Smooth muscle cell of the brain vasculature (primary cell): ENCODE data around the gene CAPZA1.
A peak's percentile ranks its signal among the peaks of the same experiment; 100 is the strongest.
"Not testable (repeated sequence)": the region's sequence is repeated elsewhere in the genome, so short reads cannot be mapped to it uniquely, and the experiment has no call there.

Source experiments
- DNase-seq: peaks from one replicate; pipeline ENCODE4 v3.0.0-alpha.2; 2012; ENCODE audit warnings: low read depth, low spot score

Gene CAPZA1

DNA sequence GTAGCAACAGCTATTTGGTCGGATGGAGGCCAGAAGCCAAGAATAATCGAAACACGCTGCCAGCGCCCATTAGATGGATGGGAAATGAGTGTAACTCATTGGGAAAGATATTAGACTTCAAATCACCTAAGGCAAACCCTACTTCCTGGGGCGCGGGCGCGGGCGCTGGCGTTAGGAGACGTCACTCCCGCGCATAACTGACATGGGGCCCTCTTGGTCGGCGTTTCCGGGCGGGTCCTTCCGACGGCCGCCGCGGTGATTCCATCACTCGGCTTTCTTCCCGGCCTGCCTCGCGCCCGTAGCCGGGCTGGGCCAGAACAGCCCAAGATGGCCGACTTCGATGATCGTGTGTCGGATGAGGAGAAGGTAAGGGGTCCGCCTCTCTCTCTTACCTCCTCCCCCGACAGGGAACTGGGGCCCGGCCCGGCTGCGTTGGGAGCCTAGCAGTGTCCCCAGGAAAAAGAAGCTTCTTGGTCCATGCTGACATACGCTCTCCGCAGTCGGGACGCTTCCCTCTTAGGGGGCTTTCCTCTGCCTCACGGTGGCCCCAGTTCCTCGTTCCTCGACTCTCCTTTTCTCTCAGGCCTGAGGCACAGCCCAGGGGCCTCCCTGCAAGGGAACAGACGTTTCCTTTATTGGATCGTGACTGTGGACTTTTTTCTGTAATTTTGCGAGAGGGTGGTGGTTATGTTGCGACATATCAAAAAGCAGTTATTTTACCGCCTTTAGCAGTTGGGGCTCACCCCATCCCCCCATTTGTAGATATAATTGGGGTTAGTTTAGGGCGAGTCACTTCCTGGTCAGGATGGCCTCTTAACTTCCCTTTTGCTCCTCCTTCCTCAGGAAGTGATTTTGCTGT is at the start of gene CAPZA1:
Gene CAPZA1 (plus strand): TSS at position 315 of the 859 bp plus-strand sequence. CDS start 13 bp downstream, at position 328.
- peak; percentile 82 for DNase-seq

DNA sequence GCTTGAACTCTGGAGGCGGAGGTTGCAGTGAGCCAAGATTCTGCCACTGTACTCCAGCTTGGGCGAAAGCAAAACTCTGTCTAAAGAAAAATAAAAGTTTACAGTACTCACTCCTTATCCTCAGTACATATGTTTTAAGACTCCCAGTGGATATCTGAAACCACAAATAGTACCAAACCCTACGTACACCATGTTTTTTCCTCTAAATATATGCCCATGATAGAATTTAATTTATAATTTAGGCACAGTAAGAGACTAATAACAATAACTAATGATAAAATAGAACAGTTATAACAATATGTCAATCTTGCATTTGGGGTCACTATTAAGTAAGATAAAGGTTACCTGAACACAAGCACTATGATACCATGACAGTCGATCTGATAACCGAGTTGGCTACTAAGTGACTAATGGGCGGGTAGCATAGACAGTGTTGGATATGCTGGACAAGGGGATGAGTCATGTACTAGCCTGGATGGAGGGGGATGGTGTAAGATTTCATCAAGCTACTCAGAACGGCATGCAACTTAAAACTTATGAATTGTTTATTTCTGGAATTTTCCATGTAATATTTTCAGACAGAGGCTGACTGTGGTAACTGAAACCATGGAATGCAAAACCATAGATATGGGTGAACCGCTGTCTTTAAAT is 44.4 kb upstream of the CAPZA1 start:
- DNase-seq = peak; percentile 73

DNA sequence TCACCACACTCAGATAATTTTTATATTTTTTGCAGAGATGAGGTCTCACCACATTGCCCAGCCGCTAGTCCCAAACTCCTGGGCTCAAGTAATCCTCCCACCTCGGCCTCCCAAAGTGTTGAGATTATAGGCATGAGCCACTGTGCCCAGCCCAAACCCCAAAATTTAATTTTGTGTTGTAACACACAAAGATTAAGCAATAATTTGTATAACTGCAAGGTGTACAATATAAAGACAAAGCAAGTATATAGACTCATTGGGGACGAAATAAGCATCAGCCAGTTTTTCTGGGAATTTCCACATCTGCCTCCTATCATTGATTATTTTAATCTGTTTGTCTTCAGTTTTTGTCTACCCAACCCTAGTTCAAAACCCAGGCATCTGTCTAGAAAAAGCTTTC is 43.4 kb upstream of the CAPZA1 start:
- no peak for DNase-seq

DNA sequence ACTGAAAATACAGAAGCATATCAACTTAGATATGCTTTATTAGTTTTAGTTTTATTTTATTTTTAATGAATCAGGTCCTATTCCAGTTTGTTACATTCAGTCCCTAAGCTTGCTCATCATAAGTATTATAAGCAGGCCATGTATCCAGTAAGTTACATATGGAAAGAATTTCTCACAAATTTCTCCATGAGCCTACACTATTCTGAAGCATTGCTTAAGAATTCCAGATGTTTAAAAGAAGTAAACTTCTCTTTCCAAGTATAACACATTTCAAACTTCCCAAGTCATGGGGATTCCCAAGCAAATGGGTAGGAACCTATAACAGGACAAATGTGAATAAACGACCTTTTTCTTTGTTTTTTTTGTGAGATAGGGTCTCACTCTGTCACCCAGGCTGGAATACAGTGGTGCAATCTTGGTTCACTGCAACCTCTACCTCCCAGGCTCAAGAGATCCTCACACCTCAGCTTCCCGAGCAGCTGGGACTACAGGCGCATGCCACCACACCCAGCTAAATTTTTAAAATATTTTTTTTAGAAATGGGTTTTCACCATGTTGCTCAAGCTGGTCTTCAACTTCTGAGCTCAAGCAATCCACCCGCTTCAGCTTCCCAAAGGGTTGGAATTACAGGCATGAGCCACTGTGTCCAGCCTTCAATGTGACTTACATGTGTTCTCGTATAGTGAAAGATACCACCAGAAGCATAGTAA is 39.7 kb upstream of the CAPZA1 start:
- DNase-seq = no peak

DNA sequence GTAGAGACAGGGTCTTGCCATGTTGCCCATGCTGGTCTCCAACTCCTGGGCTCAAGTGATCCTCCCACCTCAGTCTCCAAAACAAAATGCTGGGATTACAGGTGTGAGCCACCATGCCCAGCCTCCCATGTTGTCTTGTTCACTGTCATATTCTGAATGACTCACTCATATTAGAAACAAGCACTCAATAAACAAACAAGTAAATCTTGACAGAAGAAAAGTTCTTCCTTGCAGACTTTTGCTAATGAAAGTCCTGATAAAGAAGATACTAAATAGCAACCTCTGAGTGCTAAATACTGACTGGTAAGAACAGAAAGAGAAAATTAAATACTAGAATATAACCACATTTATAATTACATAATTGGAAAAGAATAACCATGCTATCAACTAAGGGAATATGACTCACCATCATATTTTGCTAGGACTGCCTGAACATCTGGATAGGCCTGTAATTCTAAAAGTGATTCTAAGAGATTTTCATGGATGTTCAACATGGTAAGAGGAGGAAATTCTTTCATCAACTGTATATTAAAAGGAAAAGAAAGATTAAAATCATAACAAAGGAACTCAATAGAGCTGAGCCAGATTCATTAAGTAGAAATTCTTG is 37.9 kb upstream of the CAPZA1 start:
- no peak for DNase-seq

DNA sequence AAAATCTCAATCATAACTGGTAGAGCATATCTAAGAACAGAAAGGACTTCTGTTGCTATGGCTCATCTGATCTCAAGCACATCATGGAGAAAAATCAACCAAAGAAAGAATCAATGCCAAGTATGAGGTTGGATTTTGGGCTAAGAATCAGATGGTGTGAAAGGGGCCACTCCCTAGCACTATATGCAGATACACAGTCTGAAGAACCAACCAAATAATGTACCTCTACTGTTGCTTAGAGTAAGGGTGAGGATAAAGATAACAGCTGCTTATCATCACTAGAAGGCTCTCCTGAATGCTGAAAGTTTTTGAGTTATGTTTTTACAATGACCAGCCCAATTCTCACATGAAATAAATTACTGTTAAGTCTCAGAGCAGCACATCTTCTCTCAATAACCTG is 36.3 kb upstream of the CAPZA1 start:
- no peak for DNase-seq

DNA sequence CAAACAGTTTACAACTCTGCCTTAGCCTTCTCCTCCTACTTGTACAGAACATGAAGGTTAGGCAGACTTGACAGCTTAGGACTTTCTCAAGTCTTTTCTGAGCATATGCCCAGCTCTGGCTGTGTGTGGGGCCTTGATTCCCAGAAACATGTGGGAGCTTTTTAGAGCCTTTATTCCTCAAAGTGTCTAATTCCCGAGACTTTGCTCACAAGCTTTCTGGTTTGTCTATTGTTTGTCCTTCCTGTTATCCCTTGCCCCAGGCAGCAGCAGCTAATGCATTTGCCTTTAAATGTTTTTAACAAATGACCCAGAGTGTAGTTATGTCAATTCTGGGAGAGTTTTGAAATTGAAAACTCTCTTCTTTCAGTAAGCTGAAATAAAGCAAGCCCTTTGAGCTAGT is 29.9 kb upstream of the CAPZA1 start:
- no peak for DNase-seq

GRCh38 chr1:112594208-112594876 is 25.3 kb upstream of the CAPZA1 start:
- DNase-seq = no peak

DNA sequence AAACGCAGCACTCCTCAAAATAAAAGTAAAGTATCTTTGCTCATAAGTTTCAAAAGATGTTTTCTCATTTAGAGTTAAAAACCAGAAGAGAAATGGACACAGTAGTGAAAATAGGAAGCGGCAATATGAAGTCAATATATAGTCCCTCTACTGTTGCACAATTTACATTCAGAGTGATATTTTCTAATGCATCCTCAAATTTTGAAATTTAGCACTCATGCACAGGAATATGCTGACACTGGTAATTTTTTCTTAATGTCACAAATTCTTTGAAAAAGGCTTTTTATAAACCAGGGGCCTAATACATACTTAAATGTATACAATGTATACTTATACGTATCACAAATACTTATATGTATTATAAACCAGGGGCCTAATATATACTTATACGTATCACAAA is 20.2 kb upstream of the CAPZA1 start:
- DNase-seq = no peak

DNA sequence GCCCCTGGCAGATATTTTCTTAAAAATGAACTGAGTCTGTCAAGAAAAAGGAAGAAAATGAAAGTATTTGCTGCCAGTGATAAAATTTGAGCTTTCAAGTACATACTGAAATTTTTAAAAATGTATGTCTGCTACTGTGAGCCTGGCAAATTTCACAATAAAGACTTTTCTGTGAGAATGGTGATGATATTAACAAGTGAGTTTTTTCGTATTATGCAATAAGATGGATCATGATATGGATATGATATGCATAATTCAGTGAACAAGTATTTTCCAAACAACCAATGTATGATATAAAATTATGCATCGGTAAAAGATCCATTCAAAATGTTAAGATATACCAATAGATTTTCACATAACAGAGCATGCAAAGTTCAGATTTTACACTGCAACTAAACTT is 16.6 kb upstream of the CAPZA1 start:
- no peak for DNase-seq

DNA sequence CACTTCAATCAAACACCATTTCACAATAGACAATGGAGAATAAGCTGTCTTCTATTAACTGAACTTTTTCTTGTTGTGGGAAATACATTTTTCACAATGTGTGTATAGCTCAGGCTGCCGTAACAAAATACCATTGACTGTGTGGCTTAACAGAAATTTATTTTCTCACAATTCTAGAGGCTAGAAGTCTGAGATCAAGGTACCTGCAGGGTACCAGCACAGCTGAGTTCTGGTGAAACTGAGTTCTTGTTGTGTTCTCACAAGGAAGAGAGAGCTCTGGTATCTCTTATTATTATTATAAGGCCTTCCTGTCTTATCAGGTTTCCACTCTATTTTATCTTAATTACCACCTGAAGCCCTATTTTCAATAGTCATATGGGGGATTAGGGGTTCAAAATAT is 16.1 kb upstream of the CAPZA1 start:
- DNase-seq = no peak

- no peak for DNase-seq
Observed at GRCh38 chr1:112605633-112606327, 13.9 kb upstream of the CAPZA1 start.

DNA sequence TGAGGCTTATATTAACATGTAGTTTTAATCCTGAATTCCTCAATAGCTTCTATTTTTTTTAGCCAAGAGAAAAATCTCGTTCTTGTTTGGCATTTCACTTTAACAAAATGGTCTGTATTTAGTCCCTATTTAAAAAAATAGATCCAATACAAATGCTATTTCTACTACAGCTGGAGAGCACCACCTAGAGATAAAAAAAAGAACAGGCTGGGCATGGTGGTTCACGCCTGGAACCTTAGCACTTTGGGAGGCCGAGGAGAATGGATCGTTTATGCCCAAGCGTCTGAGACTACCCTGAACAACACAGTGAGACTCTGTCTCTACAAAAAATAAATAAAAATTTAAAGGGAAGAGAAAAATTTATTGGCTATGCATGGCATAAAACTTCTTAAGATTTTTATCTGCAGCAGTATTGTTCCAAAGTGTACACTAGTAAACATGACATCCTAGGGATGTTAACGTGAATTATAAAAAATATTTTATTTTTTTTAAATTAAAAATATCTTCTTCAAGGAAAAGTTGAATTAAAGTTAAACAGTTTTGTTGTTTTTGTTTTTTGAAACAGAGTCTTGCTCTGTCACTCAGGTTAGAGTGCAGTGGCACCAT is 5.1 kb upstream of the CAPZA1 start:
- no peak for DNase-seq

- DNase-seq = no peak
Observed at GRCh38 chr1:112618114-112618720, 1.4 kb upstream of the CAPZA1 start.

DNA sequence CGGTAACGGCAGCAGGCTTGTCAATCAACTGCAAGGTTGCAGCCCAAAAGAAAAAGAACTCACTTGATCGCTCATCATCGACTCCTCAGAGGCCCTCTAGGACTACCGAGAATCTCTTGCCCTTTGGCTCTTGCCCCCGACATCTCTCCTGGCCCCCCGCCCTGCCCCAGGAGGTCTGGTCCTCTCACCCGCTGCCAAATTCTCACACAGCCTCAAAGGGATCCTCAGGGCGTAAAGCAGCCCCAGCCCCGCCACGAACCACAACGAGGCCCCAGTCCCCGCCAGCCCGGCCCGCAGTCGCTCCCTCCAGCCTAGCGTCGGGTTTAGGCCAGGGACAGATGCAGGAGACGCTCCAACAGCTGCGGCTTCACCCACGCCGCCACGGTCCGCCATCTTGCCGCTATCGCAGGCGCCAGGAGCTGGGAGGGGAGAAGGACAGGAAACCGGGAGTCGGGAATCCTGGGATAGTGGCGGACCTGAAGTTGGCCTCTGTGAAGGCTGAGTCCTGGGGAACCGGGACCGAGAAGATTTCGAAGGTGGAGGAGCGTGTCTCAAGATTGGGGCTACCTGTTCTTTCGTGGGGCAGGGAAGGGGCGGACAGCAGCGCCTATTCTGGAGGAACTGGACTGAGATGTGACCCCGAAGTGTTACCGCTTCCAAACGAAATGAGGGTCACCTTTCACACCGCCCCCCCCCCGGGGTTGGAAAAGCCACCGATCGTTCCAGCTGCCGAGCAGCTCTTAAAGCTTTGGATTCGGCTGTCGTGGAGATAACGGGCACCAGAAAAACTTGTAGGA is 713 bp upstream of the CAPZA1 start, which contains the start of gene ST7L:
Gene ST7L (minus strand): TSS at position 421 of the 797 bp plus-strand sequence. CDS start 28 bp downstream, at position 393.
- DNase-seq = no peak

DNA sequence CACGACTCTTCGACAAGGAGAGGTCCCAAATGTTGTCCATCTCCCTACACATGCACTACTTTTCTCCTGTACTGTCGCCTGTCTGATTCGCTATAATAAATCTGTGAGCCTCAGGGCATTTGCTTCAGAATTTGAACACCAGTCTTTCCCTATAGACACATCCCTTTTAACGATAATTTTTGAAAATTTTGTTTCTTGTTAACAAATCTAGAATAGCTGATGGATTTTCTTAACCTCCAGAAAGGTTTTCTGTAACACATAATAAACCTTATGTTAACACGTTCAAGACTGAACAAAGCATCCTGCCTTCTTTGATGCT is 704 bp downstream of the CAPZA1 start:
- no peak for DNase-seq

DNA sequence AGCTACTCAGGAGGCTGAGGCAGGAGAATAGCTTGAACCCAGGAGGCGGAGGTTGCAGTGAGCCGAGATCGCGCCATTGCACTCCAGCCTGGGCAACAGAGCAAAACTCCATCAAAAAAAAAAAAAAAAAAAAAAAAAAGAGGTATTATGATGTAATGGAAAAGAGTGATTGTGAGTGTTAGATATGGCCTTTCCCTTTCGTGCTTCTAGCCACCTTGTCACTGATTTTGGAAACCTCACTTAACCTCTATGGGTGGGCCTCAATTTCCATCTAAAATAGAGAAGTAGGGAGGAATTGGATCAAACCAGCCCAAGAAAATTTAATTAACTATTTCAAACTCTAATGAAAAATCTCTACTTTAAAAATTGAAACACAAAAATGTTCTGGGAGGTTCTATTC is 4.9 kb downstream of the CAPZA1 start:
- DNase-seq = not testable (repeated sequence)

DNA sequence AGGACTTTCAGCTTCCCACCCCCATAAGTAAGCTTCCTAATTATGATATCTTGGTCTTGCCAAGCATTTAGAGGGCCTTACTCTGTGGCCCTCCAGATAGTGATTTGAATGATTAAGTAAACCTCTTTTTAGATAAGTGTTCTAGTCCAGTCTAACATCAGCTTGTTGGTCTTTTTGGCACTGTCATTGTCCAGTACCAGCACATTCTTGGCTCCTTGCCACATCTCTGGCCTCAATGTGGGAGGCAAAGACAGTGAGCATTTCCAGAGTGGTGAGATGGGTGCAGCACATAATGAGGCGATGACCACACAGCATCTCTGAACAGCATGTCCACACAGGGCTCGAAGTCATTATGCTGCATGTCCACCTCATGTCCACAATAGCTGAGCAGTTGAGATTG is 6.1 kb downstream of the CAPZA1 start:
- DNase-seq = no peak

DNA sequence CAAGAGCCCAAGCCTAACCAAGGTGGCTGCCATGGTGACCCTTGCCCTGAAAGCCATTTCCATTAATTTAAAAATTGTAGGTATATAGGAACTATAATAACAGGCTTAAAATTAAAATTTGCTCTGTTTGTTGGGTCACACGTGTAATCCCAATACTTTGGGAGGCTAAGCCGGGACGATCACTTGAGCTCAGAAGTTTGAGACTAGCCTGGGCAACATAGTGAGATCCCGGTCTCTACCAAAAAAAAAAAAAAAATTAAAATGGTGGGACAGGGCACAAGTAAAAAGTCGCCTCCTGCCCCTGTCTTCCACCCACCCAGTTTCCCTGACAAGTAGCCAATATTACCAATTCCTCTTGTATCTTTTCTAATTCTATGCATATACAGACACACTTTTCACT is 6.6 kb downstream of the CAPZA1 start:
- DNase-seq = no peak
